Ishikawa (cell line): ENCODE data around the gene PCMTD2.

Experiments used
- RAD21 ChIP-seq: IDR thresholded peaks from 2 replicates; pipeline ENCODE4 v1.6.1; 2012; ENCODE audit warnings: low read depth
- REST ChIP-seq: IDR thresholded peaks from 2 replicates; pipeline ENCODE4 v1.6.1; 2012; ENCODE audit warnings: low read depth, mild to moderate bottlenecking

GRCh38 chr20:64224351-64225170, 31.0 kb upstream of the PCMTD2 start:
- no peak for TF ChIP-seq REST
- no peak for TF ChIP-seq RAD21
